Neural cell (in vitro differentiated cells): ENCODE data around the gene PARP9. TPM values are rescaled to one million over a fixed set of nuclear protein-coding genes. Genes with fewer than 3 reads are reported as not detected.
A peak's percentile ranks its signal among the peaks of the same experiment; 100 is the strongest.
"Not testable (repeated sequence)": the region's sequence is repeated elsewhere in the genome, so short reads cannot be mapped to it uniquely, and the experiment has no call there.

Experiments used
- H2AFZ ChIP-seq: fragments of 200-600, 300-800 bp; sonication (generic), shearing (Covaris generic); 2 replicates; pipeline ENCODE4 v1.6.0; 2014; ENCODE audit warnings: low read depth, mild to moderate bottlenecking, antibody characterized with exemption, low read length, moderate library complexity
- H3F3A ChIP-seq: fragments of 200-600 bp; shearing (Covaris generic); 2 replicates; pipeline ENCODE4 v1.6.1; 2016; ENCODE audit warnings: mild to moderate bottlenecking, moderate library complexity, mixed read lengths, antibody characterized with exemption, low read length; ENCODE audit not compliant: insufficient read depth, poor library complexity, severe bottlenecking
- H3K27ac ChIP-seq: fragments of 200-600, 300-800 bp; sonication (generic), shearing (Covaris generic); 2 replicates; pipeline ENCODE4 v1.5.1; 2014; ENCODE audit warnings: mild to moderate bottlenecking, low read length, moderate library complexity
- H3K27me3 ChIP-seq: fragments of 300-800, 200-600 bp; sonication (generic), shearing (Covaris generic); 2 replicates; pipeline ENCODE4 v1.6.0; 2014; ENCODE audit warnings: mild to moderate bottlenecking, low read depth, low read length, moderate library complexity; ENCODE audit not compliant: insufficient read depth
- H3K36me3 ChIP-seq: fragments of 300-800, 200-600 bp; sonication (generic), shearing (Covaris generic); 2 replicates; pipeline ENCODE4 v1.5.1; 2014; ENCODE audit warnings: mild to moderate bottlenecking, antibody characterized with exemption, low read length, moderate library complexity; ENCODE audit not compliant: insufficient read depth
- H3K4me2 ChIP-seq: fragments of 300-800, 200-600 bp; sonication (generic), shearing (Covaris generic); 2 replicates; pipeline ENCODE4 v1.6.0; 2014; ENCODE audit warnings: mild to moderate bottlenecking, low read length
- H3K4me3 ChIP-seq: fragments of 300-800, 200-600 bp; sonication (generic), shearing (Covaris generic); 2 replicates; pipeline ENCODE4 v1.5.1; 2014; ENCODE audit warnings: mild to moderate bottlenecking, low read length, moderate library complexity
- H3K79me2 ChIP-seq: fragments of 200-600 bp; shearing (Covaris generic); replicated peaks from 2 replicates; pipeline ENCODE4 v1.6.0; 2014; ENCODE audit warnings: mild to moderate bottlenecking, low read length, moderate library complexity; ENCODE audit not compliant: insufficient read depth
- H3K9ac ChIP-seq: fragments of 300-800, 200-600 bp; sonication (generic), shearing (Covaris generic); 2 replicates; pipeline ENCODE4 v1.6.1; 2016; ENCODE audit warnings: mild to moderate bottlenecking, low read length, mixed read lengths
- H3K9me2 ChIP-seq: fragments of 200-600 bp; shearing (Covaris generic); 2 replicates; pipeline ENCODE4 v1.6.1; 2016; ENCODE audit warnings: mild to moderate bottlenecking, low read length, mixed read lengths; ENCODE audit not compliant: insufficient read depth
- H3K9me3 ChIP-seq: fragments of 200-600, 300-800 bp; sonication (generic), shearing (Covaris generic); 2 replicates; pipeline ENCODE4 v1.6.1; 2016; ENCODE audit warnings: mild to moderate bottlenecking, mixed run types, low read length, moderate library complexity, mixed read lengths
- H4K20me1 ChIP-seq: fragments of 200-600 bp; shearing (Covaris generic); 2 replicates; pipeline ENCODE4 v1.6.1; 2016; ENCODE audit warnings: mild to moderate bottlenecking, mixed run types; ENCODE audit not compliant: insufficient read depth
- CTCF ChIP-seq: fragments of 450-650 bp; IDR thresholded peaks from 2 replicates; pipeline ENCODE4 v1.5.1; 2014; ENCODE audit warnings: antibody characterized with exemption, mild to moderate bottlenecking, moderate library complexity; ENCODE audit not compliant: poor library complexity, severe bottlenecking
- EZH2 ChIP-seq: fragments of 200-600, 300-800 bp; shearing (Covaris generic), sonication (generic); IDR thresholded peaks from 2 replicates; pipeline ENCODE4 v1.6.1; 2014; ENCODE audit warnings: antibody characterized with exemption, low read length, borderline replicate concordance, mild to moderate bottlenecking; ENCODE audit not compliant: insufficient read depth, poor library complexity, severe bottlenecking
- POLR2AphosphoS5 ChIP-seq: IDR thresholded peaks from 2 replicates; pipeline ENCODE4 v1.6.1; 2012
- REST ChIP-seq: IDR thresholded peaks from 2 replicates; pipeline ENCODE4 v1.6.1; 2012; ENCODE audit warnings: borderline replicate concordance
- TAF1 ChIP-seq: IDR thresholded peaks from 2 replicates; pipeline ENCODE4 v1.6.1; 2012; ENCODE audit warnings: low read depth
- polyA plus RNA-seq: library from polyadenylated mRNA; depleted of rRNA; stranded (reverse); fragments of >200 nt; gene quantifications from 2 replicates; pipeline ENCODE4 v1.2.3, GENCODE V29; 2014

Gene PARP9
- polyA plus RNA-seq, 1 donor from 2014 or later: not detected

- H3K79me2 ChIP-seq: peaks cover 65% of the 10 kb centered on the region
- H3K27me3 ChIP-seq: no peaks in the 10 kb centered on the region
- TF ChIP-seq POLR2AphosphoS5: no peak
- H3K4me3 ChIP-seq: no peak overlapping the region
- H3K9ac ChIP-seq: no peak overlapping the region
- H4K20me1 ChIP-seq: peaks cover 3% of the 10 kb centered on the region
- H3K4me2 ChIP-seq: peak overlapping the region; percentile 59
- no peak overlapping the region for H3K27ac ChIP-seq
- H3F3A ChIP-seq: peaks cover 5% of the 10 kb centered on the region
- no peaks in the 10 kb centered on the region for H3K9me3 ChIP-seq
- no peaks in the 10 kb centered on the region for H3K36me3 ChIP-seq
- no peaks in the 10 kb centered on the region for H3K9me2 ChIP-seq
- no peak overlapping the region for H2AFZ ChIP-seq
Measured at GRCh38 chr3:122512284-122512683, 51.8 kb downstream of the PARP9 start.

GRCh38 chr3:122510878-122511535, 53.1 kb downstream of the PARP9 start:
- H4K20me1 ChIP-seq: peaks cover 3% of the 10 kb centered on the region
- peaks cover 77% of the 10 kb centered on the region for H3K79me2 ChIP-seq
- no peak overlapping the region for H3K4me3 ChIP-seq

GRCh38 chr3:122508944-122509343, 55.2 kb downstream of the PARP9 start:
- not testable (repeated sequence) for H3F3A ChIP-seq, H3K27me3 ChIP-seq, H3K36me3 ChIP-seq, H3K9me3 ChIP-seq, H3K9ac ChIP-seq, H3K4me3 ChIP-seq, H4K20me1 ChIP-seq, H3K27ac ChIP-seq, H3K4me2 ChIP-seq, H3K9me2 ChIP-seq, H2AFZ ChIP-seq
- H3K79me2 ChIP-seq: peaks cover 98% of the 10 kb centered on the region

More at GRCh38 chr3:122510878-122511535, 53.1 kb downstream of the PARP9 start:
- Histone ChIP-seq H3K9me3 (no peaks in the 10 kb centered on the region), H3F3A (peaks cover 5% of the 10 kb centered on the region), H3K4me2 (no peak overlapping the region), H2AFZ (no peak overlapping the region), H3K27me3 (no peaks in the 10 kb centered on the region), H3K9ac (no peak overlapping the region), H3K9me2 (no peaks in the 10 kb centered on the region), H3K27ac (no peak overlapping the region), H3K36me3 (no peaks in the 10 kb centered on the region)
- no peak for TF ChIP-seq REST
- TF ChIP-seq CTCF: no peak
- no peak for TF ChIP-seq EZH2
- TF ChIP-seq TAF1: no peak
